HepG2 (cell line): ENCODE results near the gene PDSS2. TPM values are rescaled to one million over a fixed set of nuclear protein-coding genes. Genes with fewer than 3 reads are reported as not detected.

Experiments used
- ATAC-seq: fragments of 200-7000 bp; cut with Tn5 transposase; 3 replicates; pipeline ENCODE4 v1.9.1; 2020; ENCODE audit warnings: mild to moderate bottlenecking, moderate library complexity
- BruUV-seq: library from RNA; stranded (reverse); fragments of 400-500 nt; replicated peaks from 2 replicates; lab custom pipeline; 2021; lab: Mats Ljungman, UMichigan
- CTCF ChIA-PET: fragments of 300-600 bp; formaldehyde crosslinking; extraction: SDS; loops from one replicate; lab custom pipeline; 2021; ENCODE audit warnings: low total read pairs, inconsistent platforms, low intra/inter-chr PET ratio; lab: Yijun Ruan, JAX
- POLR2A ChIA-PET: fragments of 350-600 bp; sonication (Branson Sonifier 250); formaldehyde crosslinking; loops from one replicate; lab custom pipeline; 2020; ENCODE audit warnings: antibody characterized with exemption, inconsistent platforms; lab: Yijun Ruan, JAX
- DNase-seq: peaks from one replicate; pipeline ENCODE4 v3.0.0-alpha.2; 2015; ENCODE audit warnings: low spot score
- FAIRE-seq: peaks from 3 replicates; lab custom pipeline; 2011; peaks lifted over from hg19 to GRCh38; lab: Jason Lieb, UNC
- H2AFZ ChIP-seq: one replicate; pipeline ENCODE4 v1.6.1; 2011; ENCODE audit warnings: low read length, inconsistent platforms
- H3K27ac ChIP-seq: fragments of 300-600 bp; 3 replicates; pipeline ENCODE4 v1.8.0; 2011; ENCODE audit warnings: mixed run types, mild to moderate bottlenecking, mixed read lengths, low read length, inconsistent platforms; ENCODE audit not compliant: insufficient read depth; ENCODE audit errors: extremely low read length
- H3K27me3 ChIP-seq, 2 experiments: fragments of 200-600 bp in 1 of 2; 2 replicates in 1 of 2; 3 replicates in 1 of 2; pipeline versions ENCODE4 v1.6.0 to v1.8.0; 2011; ENCODE audit warnings: low read length in 2 of 2, mild to moderate bottlenecking in 2 of 2, moderate library complexity in 2 of 2, inconsistent platforms in 1 of 2; ENCODE audit not compliant: insufficient read depth in 2 of 2, control insufficient read depth in 1 of 2
- H3K36me3 ChIP-seq, 2 experiments: fragments of 200-600 bp in 1 of 2; replicated peaks in 1 of 2; 2 replicates in 1 of 2; 3 replicates in 1 of 2; pipeline versions ENCODE4 v1.5.1 to v1.8.0; 2011; ENCODE audit warnings: low read length in 2 of 2, inconsistent platforms in 1 of 2; ENCODE audit not compliant: insufficient read depth in 2 of 2, control insufficient read depth in 1 of 2
- H3K4me1 ChIP-seq: 2 replicates; pipeline ENCODE4 v1.5.1; 2012; ENCODE audit warnings: low read length, inconsistent platforms; ENCODE audit not compliant: insufficient read depth
- H3K4me2 ChIP-seq: 2 replicates; pipeline ENCODE4 v1.6.0; 2011; ENCODE audit warnings: low read depth, low read length, inconsistent platforms
- H3K4me3 ChIP-seq, 3 experiments: fragments of 200-600 bp in 1 of 3; sonication (generic), shearing (Covaris generic) in 1 of 3; replicated peaks in 1 of 3; 2 replicates each; pipeline ENCODE4 v1.5.1; 2011 to 2016; ENCODE audit warnings: low read length in 3 of 3, inconsistent platforms in 2 of 3, low read depth in 2 of 3, mild to moderate bottlenecking in 2 of 3, control low read depth in 1 of 3, mixed read lengths in 1 of 3; ENCODE audit not compliant: insufficient read depth in 1 of 3
- H3K79me2 ChIP-seq: one replicate; pipeline ENCODE4 v1.6.1; 2011; ENCODE audit warnings: low read length, inconsistent platforms; ENCODE audit not compliant: insufficient read depth
- H3K9ac ChIP-seq: 2 replicates; pipeline ENCODE4 v1.6.0; 2011; ENCODE audit warnings: mild to moderate bottlenecking, low read depth, low read length, inconsistent platforms; ENCODE audit not compliant: insufficient read depth
- H3K9me3 ChIP-seq: 2 replicates; pipeline ENCODE4 v1.5.1; 2012; ENCODE audit warnings: mild to moderate bottlenecking, low read length
- H4K20me1 ChIP-seq: 2 replicates; pipeline ENCODE4 v1.6.0; 2011; ENCODE audit warnings: inconsistent platforms, mild to moderate bottlenecking, low read length, moderate library complexity; ENCODE audit not compliant: insufficient read depth
- AHR ChIP-seq: IDR thresholded peaks from 2 replicates; pipeline ENCODE4 v1.6.1; 2018; ENCODE audit warnings: missing genetic modification reagents, missing compliant biosample characterization
- BRD4 ChIP-seq: sonication (generic); formaldehyde crosslinking; IDR thresholded peaks from 2 replicates; pipeline ENCODE4 v1.4.0; 2020; ENCODE audit warnings: missing genetic modification reagents
- CHD2 ChIP-seq: IDR thresholded peaks from 2 replicates; pipeline ENCODE4 v1.6.1; 2011; ENCODE audit warnings: low read depth, low read length, improper control_type of control experiment
- LRRFIP1 ChIP-seq: sonication (generic); formaldehyde crosslinking; conservative IDR thresholded peaks from 2 replicates; pipeline ENCODE4 v1.4.0; 2020; ENCODE audit warnings: missing genetic modification reagents
- NFKB2 ChIP-seq: sonication (generic); formaldehyde crosslinking; IDR thresholded peaks from 2 replicates; pipeline ENCODE4 v1.4.0; 2020; ENCODE audit warnings: missing genetic modification reagents, borderline replicate concordance
- NFKBIZ ChIP-seq: IDR thresholded peaks from 2 replicates; pipeline ENCODE4 v1.6.1; 2018; ENCODE audit warnings: missing genetic modification reagents, missing compliant biosample characterization
- PHF8 ChIP-seq: sonication (generic); formaldehyde crosslinking; IDR thresholded peaks from 2 replicates; pipeline ENCODE4 v1.5.0; 2020; ENCODE audit warnings: missing genetic modification reagents
- RFX5 ChIP-seq: IDR thresholded peaks from 2 replicates; pipeline ENCODE4 v1.6.1; 2011; ENCODE audit warnings: low read depth, low read length, improper control_type of control experiment
- RNF219 ChIP-seq: sonication (generic); formaldehyde crosslinking; IDR thresholded peaks from 2 replicates; pipeline ENCODE4 v1.5.0; 2020; ENCODE audit warnings: mild to moderate bottlenecking, missing genetic modification reagents
- SIX4 ChIP-seq: sonication (generic); formaldehyde crosslinking; IDR thresholded peaks from 2 replicates; pipeline ENCODE4 v1.4.0; 2020; ENCODE audit warnings: missing genetic modification reagents
- TEF ChIP-seq: sonication (generic); formaldehyde crosslinking; IDR thresholded peaks from 2 replicates; pipeline ENCODE4 v1.5.0; 2020; ENCODE audit warnings: missing genetic modification reagents
- ZGPAT ChIP-seq: IDR thresholded peaks from 2 replicates; pipeline ENCODE4 v1.6.1; 2016; ENCODE audit warnings: mild to moderate bottlenecking
- ZNF33B ChIP-seq: sonication (generic); formaldehyde crosslinking; IDR thresholded peaks from 2 replicates; pipeline ENCODE4 v1.5.1; 2020; ENCODE audit warnings: mild to moderate bottlenecking, missing genetic modification reagents
- ZNF44 ChIP-seq: sonication (generic); formaldehyde crosslinking; IDR thresholded peaks from 2 replicates; pipeline ENCODE4 v1.5.1; 2020; ENCODE audit warnings: mild to moderate bottlenecking, missing genetic modification reagents
- ZNF441 ChIP-seq: sonication (generic); formaldehyde crosslinking; IDR thresholded peaks from 2 replicates; pipeline ENCODE4 v1.7.0; 2021; ENCODE audit warnings: missing genetic modification reagents, borderline replicate concordance
- WGBS: methylation state at CpG from one replicate; pipeline ENCODE4 v1.1.6; 2017; ENCODE audit warnings: low lambda C conversion rate; 5-methylcytosine and 5-hydroxymethylcytosine counted together
- in situ Hi-C: cut with HindIII; loops from 2 replicates; pipeline ENCODE4 v1.10.0; 2017; ENCODE audit warnings: low pct_unique_long_range_greater_than_20kb; ENCODE audit not compliant: extremely low pct_ligation_motif_present
- intact Hi-C: fragments of 100-400 bp; cut with micrococcal nuclease; formaldehyde crosslinking; loops from one replicate; pipeline ENCODE4 v1.10.0; 2022; ENCODE audit not compliant: unreplicated experiment
- polyA plus RNA-seq, 8 experiments: library from polyadenylated mRNA; depleted of rRNA in 3 of 8; stranded (reverse) in 7 of 8; unstranded in 1 of 8; fragments of >200 nt; fragmentation: Illumina TruSeq in 4 of 8; extraction: Trizol in 4 of 8; gene quantifications; 2 replicates each; pipeline versions ENCODE4 v1.2.1 to v1.2.3, GENCODE V29; 2011 to 2016; ENCODE audit warnings: low read depth in 4 of 8, missing spikeins in 1 of 8, mixed read lengths in 1 of 8; ENCODE audit not compliant: insufficient read depth in 1 of 8
- total RNA-seq, 5 experiments: library from RNA; depleted of rRNA; stranded (reverse); fragments of >200 nt; fragmentation: Illumina TruSeq; extraction: Trizol; gene quantifications; 2 replicates each; pipeline ENCODE4 v1.2.3, GENCODE V29; 2016; ENCODE audit warnings: low read depth in 1 of 5
- TF ChIP-seq, protein P1 (sequence below): sonication (generic); formaldehyde crosslinking; IDR thresholded peaks from 2 replicates; pipeline ENCODE4 v1.4.0; 2020; ENCODE audit warnings: missing genetic modification reagents, borderline replicate concordance
- TF ChIP-seq, protein P2 (sequence below): sonication (generic); formaldehyde crosslinking; IDR thresholded peaks from 2 replicates; pipeline ENCODE4 v1.5.1; 2020; ENCODE audit warnings: missing genetic modification reagents, mild to moderate bottlenecking, borderline replicate concordance

PDSS2 gene
- total and polyA plus RNA-seq, 2 of the 13 experiments (the other 11 are each of a cell fraction or from before 2014, with no cell fraction given) = 16.2 to 17.0 TPM

DNA sequence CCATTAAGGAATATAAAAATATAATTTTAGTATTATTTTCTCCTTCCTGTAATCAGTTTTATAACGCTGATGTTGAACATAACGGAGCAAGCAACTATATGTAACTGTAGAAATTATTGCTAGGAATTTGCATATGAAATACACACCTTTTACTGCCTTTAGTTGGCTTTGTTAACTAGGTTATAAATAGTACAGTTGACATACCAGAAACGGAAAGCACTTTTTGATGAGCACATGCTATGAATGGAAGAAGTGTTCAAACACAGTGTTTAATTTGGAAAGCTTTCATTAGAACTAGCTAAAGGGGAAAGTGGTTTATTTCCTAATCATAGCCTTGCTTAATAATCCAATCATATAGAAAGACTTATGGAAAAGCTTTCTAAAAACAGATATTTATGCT is 318.8 kb downstream of the PDSS2 start:
- Histone ChIP-seq H3K27me3 (no peaks in the 10 kb centered on the region), H3K9me3 (no peaks in the 10 kb centered on the region), H3K4me3 (no peak overlapping the region), H3K79me2 (no peaks in the 10 kb centered on the region), H3K4me1 (peaks cover 5% of the 10 kb centered on the region; the same call in 1 of the 2 replicates), H3K27ac (no peak overlapping the region), H4K20me1 (no peaks in the 10 kb centered on the region), H3K9ac (no peak overlapping the region), H3K4me2 (no peak overlapping the region), H3K36me3 (no peaks in the 10 kb centered on the region), H2AFZ (no peak overlapping the region)
- no peak for DNase-seq
- FAIRE-seq = no peak
- no TSS peak for BruUV-seq
- ATAC-seq = no peak
- intact Hi-C loops (no loop called here), in situ Hi-C loops (no loop called here)
- 71% methylated on average over 3 of the region's 3 CpGs for WGBS
- CTCF ChIA-PET = no interaction called here
- POLR2A ChIA-PET = no interaction called here
- no peak for TF ChIP-seq BRD4
- TF ChIP-seq LRRFIP1 (CRISPR knock-in tag) = no peak
- TF ChIP-seq NFKB2 = no peak
- TF ChIP-seq ZNF44 (CRISPR knock-in tag) = no peak
- no peak for TF ChIP-seq ZNF33B (CRISPR knock-in tag)
- no peak for TF ChIP-seq SIX4 (CRISPR knock-in tag)
- TF ChIP-seq, protein P1, sequence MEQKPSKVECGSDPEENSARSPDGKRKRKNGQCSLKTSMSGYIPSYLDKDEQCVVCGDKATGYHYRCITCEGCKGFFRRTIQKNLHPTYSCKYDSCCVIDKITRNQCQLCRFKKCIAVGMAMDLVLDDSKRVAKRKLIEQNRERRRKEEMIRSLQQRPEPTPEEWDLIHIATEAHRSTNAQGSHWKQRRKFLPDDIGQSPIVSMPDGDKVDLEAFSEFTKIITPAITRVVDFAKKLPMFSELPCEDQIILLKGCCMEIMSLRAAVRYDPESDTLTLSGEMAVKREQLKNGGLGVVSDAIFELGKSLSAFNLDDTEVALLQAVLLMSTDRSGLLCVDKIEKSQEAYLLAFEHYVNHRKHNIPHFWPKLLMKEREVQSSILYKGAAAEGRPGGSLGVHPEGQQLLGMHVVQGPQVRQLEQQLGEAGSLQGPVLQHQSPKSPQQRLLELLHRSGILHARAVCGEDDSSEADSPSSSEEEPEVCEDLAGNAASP (CRISPR knock-in tag) = no peak
- TF ChIP-seq ZGPAT (CRISPR knock-in tag) = no peak
- no peak for TF ChIP-seq AHR
- TF ChIP-seq ZNF441 = no peak
- no peak for TF ChIP-seq NFKBIZ
- TF ChIP-seq CHD2 = no peak
- TF ChIP-seq TEF (CRISPR knock-in tag) = no peak
- TF ChIP-seq, protein P2, sequence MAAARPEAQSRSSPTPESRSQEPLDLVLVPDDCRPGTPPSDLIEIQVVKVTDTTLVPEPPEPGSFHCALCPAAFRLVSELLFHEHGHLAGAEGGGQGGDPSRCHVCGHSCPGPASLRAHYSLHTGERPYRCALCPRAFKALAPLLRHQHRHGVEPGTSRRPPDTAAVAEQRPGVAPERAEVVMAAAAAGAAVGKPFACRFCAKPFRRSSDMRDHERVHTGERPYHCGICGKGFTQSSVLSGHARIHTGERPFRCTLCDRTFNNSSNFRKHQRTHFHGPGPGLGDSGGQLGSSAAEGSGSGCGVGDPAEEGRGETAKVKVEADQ (CRISPR knock-in tag) = no peak
- no peak for TF ChIP-seq RFX5
- no peak for TF ChIP-seq PHF8
- TF ChIP-seq RNF219 (CRISPR knock-in tag) = no peak
